ENCODE results near the gene ZC3H10.

The ZC3H10 gene

GRCh38 chr12:56160193-56160763, 42.2 kb downstream of the ZC3H10 start:
- H3K4me1 ChIP-seq (ENCODE audit: control insufficient read depth, insufficient read depth, low read length): peaks cover 7% of the 10 kb centered on the region
- H3K27ac ChIP-seq (ENCODE audit: low read length): no peak overlapping the region
- no CpG with 5 or more reads among the region's 7 CpGs for WGBS (ENCODE audit: insufficient coverage, insufficient read length)
- H3K9me3 ChIP-seq (ENCODE audit: control insufficient read depth, insufficient read depth, low read length): no peaks in the 10 kb centered on the region
- peaks cover 45% of the 10 kb centered on the region for H3K36me3 ChIP-seq (ENCODE audit: control insufficient read depth, insufficient read depth, low read length)
- no peak for DNase-seq (ENCODE audit: low read depth, low spot score)
- no peaks in the 10 kb centered on the region for H3K27me3 ChIP-seq (ENCODE audit: control insufficient read depth, insufficient read depth, low read length)
- no peak overlapping the region for H3K4me3 ChIP-seq (ENCODE audit: low read length)

- Histone ChIP-seq H3K9me3 (ENCODE audit: control insufficient read depth, insufficient read depth, low read length) (no peaks in the 10 kb centered on the region), H3K36me3 (ENCODE audit: control insufficient read depth, insufficient read depth, low read length) (peaks cover 46% of the 10 kb centered on the region), H3K4me1 (ENCODE audit: control insufficient read depth, insufficient read depth, low read length) (peaks cover 7% of the 10 kb centered on the region), H3K27me3 (ENCODE audit: control insufficient read depth, insufficient read depth, low read length) (no peaks in the 10 kb centered on the region), H3K4me3 (ENCODE audit: low read length) (no peak overlapping the region), H3K27ac (ENCODE audit: low read length) (no peak overlapping the region)
- DNase-seq (ENCODE audit: low read depth, low spot score): no peak
- no CpG with 5 or more reads among the region's 11 CpGs for WGBS (ENCODE audit: insufficient coverage, insufficient read length)
Measured at GRCh38 chr12:56160894-56161689, 43.0 kb downstream of the ZC3H10 start.

- Histone ChIP-seq H3K9me3 (ENCODE audit: control insufficient read depth, insufficient read depth, low read length) (no peaks in the 10 kb centered on the region), H3K4me1 (ENCODE audit: control insufficient read depth, insufficient read depth, low read length) (peaks cover 7% of the 10 kb centered on the region), H3K27me3 (ENCODE audit: control insufficient read depth, insufficient read depth, low read length) (no peaks in the 10 kb centered on the region), H3K4me3 (ENCODE audit: low read length) (no peak overlapping the region), H3K36me3 (ENCODE audit: control insufficient read depth, insufficient read depth, low read length) (peaks cover 46% of the 10 kb centered on the region), H3K27ac (ENCODE audit: low read length) (no peak overlapping the region)
- no peak for DNase-seq (ENCODE audit: low read depth, low spot score)
- no CpG with 5 or more reads among the region's 10 CpGs for WGBS (ENCODE audit: insufficient coverage, insufficient read length)
Measured at GRCh38 chr12:56161690-56162351, 43.8 kb downstream of the ZC3H10 start.

- peaks cover 7% of the 10 kb centered on the region for H3K4me1 ChIP-seq (ENCODE audit: control insufficient read depth, insufficient read depth, low read length)
- no peak overlapping the region for H3K4me3 ChIP-seq (ENCODE audit: low read length)
- no peaks in the 10 kb centered on the region for H3K27me3 ChIP-seq (ENCODE audit: control insufficient read depth, insufficient read depth, low read length)
- H3K27ac ChIP-seq (ENCODE audit: low read length): no peak overlapping the region
- no peak for DNase-seq (ENCODE audit: low read depth, low spot score)
- no peaks in the 10 kb centered on the region for H3K9me3 ChIP-seq (ENCODE audit: control insufficient read depth, insufficient read depth, low read length)
- WGBS (ENCODE audit: insufficient coverage, insufficient read length): no CpG with 5 or more reads among the region's 11 CpGs
- H3K36me3 ChIP-seq (ENCODE audit: control insufficient read depth, insufficient read depth, low read length): peaks cover 51% of the 10 kb centered on the region
Measured at GRCh38 chr12:56162468-56163290, 44.6 kb downstream of the ZC3H10 start.

- H3K27ac ChIP-seq (ENCODE audit: low read length): no peak overlapping the region
- WGBS (ENCODE audit: insufficient coverage, insufficient read length): no CpG with 5 or more reads among the region's 11 CpGs
- H3K9me3 ChIP-seq (ENCODE audit: control insufficient read depth, insufficient read depth, low read length): no peaks in the 10 kb centered on the region
- no peak overlapping the region for H3K4me3 ChIP-seq (ENCODE audit: low read length)
- H3K27me3 ChIP-seq (ENCODE audit: control insufficient read depth, insufficient read depth, low read length): no peaks in the 10 kb centered on the region
- peaks cover 55% of the 10 kb centered on the region for H3K36me3 ChIP-seq (ENCODE audit: control insufficient read depth, insufficient read depth, low read length)
- DNase-seq (ENCODE audit: low read depth, low spot score): no peak
- peaks cover 7% of the 10 kb centered on the region for H3K4me1 ChIP-seq (ENCODE audit: control insufficient read depth, insufficient read depth, low read length)
Measured at GRCh38 chr12:56163533-56164344, 45.7 kb downstream of the ZC3H10 start.

GRCh38 chr12:56164345-56164729, 46.3 kb downstream of the ZC3H10 start:
- H3K4me1 ChIP-seq (ENCODE audit: control insufficient read depth, insufficient read depth, low read length): peaks cover 7% of the 10 kb centered on the region
- no peak overlapping the region for H3K4me3 ChIP-seq (ENCODE audit: low read length)
- H3K27me3 ChIP-seq (ENCODE audit: control insufficient read depth, insufficient read depth, low read length): no peaks in the 10 kb centered on the region
- no peaks in the 10 kb centered on the region for H3K9me3 ChIP-seq (ENCODE audit: control insufficient read depth, insufficient read depth, low read length)
- H3K27ac ChIP-seq (ENCODE audit: low read length): no peak overlapping the region
- peaks cover 57% of the 10 kb centered on the region for H3K36me3 ChIP-seq (ENCODE audit: control insufficient read depth, insufficient read depth, low read length)
- WGBS (ENCODE audit: insufficient coverage, insufficient read length): no CpG with 5 or more reads among the region's 17 CpGs
- DNase-seq (ENCODE audit: low read depth, low spot score): no peak

- DNase-seq (ENCODE audit: low read depth, low spot score): no peak
- Histone ChIP-seq H3K4me1 (ENCODE audit: control insufficient read depth, insufficient read depth, low read length) (peaks cover 4% of the 10 kb centered on the region), H3K27me3 (ENCODE audit: control insufficient read depth, insufficient read depth, low read length) (no peaks in the 10 kb centered on the region), H3K9me3 (ENCODE audit: control insufficient read depth, insufficient read depth, low read length) (no peaks in the 10 kb centered on the region), H3K4me3 (ENCODE audit: low read length) (no peak overlapping the region), H3K36me3 (ENCODE audit: control insufficient read depth, insufficient read depth, low read length) (peaks cover 57% of the 10 kb centered on the region), H3K27ac (ENCODE audit: low read length) (no peak overlapping the region)
- WGBS (ENCODE audit: insufficient coverage, insufficient read length): no CpG with 5 or more reads among the region's 4 CpGs
Measured at GRCh38 chr12:56165369-56165768, 47.3 kb downstream of the ZC3H10 start.

- Histone ChIP-seq H3K4me3 (ENCODE audit: low read length) (no peak overlapping the region), H3K36me3 (ENCODE audit: control insufficient read depth, insufficient read depth, low read length) (peaks cover 46% of the 10 kb centered on the region), H3K9me3 (ENCODE audit: control insufficient read depth, insufficient read depth, low read length) (no peaks in the 10 kb centered on the region), H3K27me3 (ENCODE audit: control insufficient read depth, insufficient read depth, low read length) (no peaks in the 10 kb centered on the region), H3K4me1 (ENCODE audit: control insufficient read depth, insufficient read depth, low read length) (no peaks in the 10 kb centered on the region), H3K27ac (ENCODE audit: low read length) (no peak overlapping the region)
- no CpG with 5 or more reads among the region's 11 CpGs for WGBS (ENCODE audit: insufficient coverage, insufficient read length)
- no peak for DNase-seq (ENCODE audit: low read depth, low spot score)
Measured at GRCh38 chr12:56169229-56169759, 51.2 kb downstream of the ZC3H10 start.

GRCh38 chr12:56172839-56173238, 54.8 kb downstream of the ZC3H10 start:
- H3K4me3 ChIP-seq (ENCODE audit: low read length): no peak overlapping the region
- peaks cover 36% of the 10 kb centered on the region for H3K36me3 ChIP-seq (ENCODE audit: control insufficient read depth, insufficient read depth, low read length)
- H3K9me3 ChIP-seq (ENCODE audit: control insufficient read depth, insufficient read depth, low read length): no peaks in the 10 kb centered on the region
- no peaks in the 10 kb centered on the region for H3K27me3 ChIP-seq (ENCODE audit: control insufficient read depth, insufficient read depth, low read length)
- no CpG with 5 or more reads among the region's 7 CpGs for WGBS (ENCODE audit: insufficient coverage, insufficient read length)
- no peak overlapping the region for H3K27ac ChIP-seq (ENCODE audit: low read length)
- DNase-seq (ENCODE audit: low read depth, low spot score): no peak
- no peaks in the 10 kb centered on the region for H3K4me1 ChIP-seq (ENCODE audit: control insufficient read depth, insufficient read depth, low read length)

Data from iPS DF 6.9 (cell line).